ENCODE measurements around the gene LRFN3.

DNA sequence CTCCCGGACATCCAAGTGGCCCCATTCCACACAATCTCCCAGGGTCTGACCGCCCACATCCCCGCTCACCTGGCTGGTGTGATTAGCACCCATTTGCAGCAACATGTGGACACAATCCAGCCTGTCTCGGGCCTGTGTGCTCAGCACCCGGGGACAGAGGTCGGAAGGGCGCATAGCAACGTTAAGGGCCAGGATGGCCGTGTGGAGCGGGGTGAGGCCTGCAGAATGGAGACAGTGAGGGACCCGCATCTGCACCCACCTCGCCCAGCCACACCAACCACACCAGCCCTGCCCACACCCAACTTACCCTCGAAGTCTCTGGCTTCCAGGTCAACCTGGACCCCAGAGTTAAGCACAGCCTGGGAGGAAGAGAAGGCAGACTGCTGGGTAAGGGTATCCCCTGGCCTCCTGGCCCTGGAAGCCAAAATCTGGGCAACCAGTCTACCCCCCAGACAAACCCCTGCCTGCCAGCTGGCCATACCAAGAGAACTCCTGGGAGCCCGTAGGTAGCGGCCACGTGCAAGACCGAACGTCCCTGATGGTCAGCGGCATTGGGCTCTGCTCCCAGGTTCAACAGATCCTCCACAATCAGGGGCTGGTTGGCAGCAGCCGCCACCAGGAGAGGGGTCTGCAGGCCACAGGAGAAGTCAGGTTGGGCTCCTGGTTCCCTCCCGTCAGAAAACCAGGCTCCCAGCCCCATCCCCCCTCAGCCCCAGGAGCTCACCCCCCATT, 40.1 kb upstream of the LRFN3 start:
- TF ChIP-seq NPAS2 (CRISPR knock-in tag; IDR thresholded peaks at IDR 0.05; ENCODE audit: borderline replicate concordance) (no peak), FIP1L1 (IDR thresholded peaks at IDR 0.05; ENCODE audit: borderline replicate concordance, insufficient read depth, low read depth, low read length) (no peak), SMC3 (IDR thresholded peaks at IDR 0.05; ENCODE audit: low read length) (no peak), RBAK (CRISPR knock-in tag; IDR thresholded peaks at IDR 0.05) (no peak), PHF5A (CRISPR knock-in tag; IDR thresholded peaks at IDR 0.05; ENCODE audit: low read depth, unreplicated experiment) (no peak), DNMT3B (CRISPR knock-in tag; conservative IDR thresholded peaks at IDR 0.05) (no peak), ZNF644 (CRISPR knock-in tag; IDR thresholded peaks at IDR 0.05; ENCODE audit: low read depth) (no peak), RXRB (CRISPR knock-in tag; IDR thresholded peaks at IDR 0.05; ENCODE audit: borderline replicate concordance) (no peak), FOXK2 (IDR thresholded peaks at IDR 0.05) (no peak)
- TF ChIP-seq, protein P1, sequence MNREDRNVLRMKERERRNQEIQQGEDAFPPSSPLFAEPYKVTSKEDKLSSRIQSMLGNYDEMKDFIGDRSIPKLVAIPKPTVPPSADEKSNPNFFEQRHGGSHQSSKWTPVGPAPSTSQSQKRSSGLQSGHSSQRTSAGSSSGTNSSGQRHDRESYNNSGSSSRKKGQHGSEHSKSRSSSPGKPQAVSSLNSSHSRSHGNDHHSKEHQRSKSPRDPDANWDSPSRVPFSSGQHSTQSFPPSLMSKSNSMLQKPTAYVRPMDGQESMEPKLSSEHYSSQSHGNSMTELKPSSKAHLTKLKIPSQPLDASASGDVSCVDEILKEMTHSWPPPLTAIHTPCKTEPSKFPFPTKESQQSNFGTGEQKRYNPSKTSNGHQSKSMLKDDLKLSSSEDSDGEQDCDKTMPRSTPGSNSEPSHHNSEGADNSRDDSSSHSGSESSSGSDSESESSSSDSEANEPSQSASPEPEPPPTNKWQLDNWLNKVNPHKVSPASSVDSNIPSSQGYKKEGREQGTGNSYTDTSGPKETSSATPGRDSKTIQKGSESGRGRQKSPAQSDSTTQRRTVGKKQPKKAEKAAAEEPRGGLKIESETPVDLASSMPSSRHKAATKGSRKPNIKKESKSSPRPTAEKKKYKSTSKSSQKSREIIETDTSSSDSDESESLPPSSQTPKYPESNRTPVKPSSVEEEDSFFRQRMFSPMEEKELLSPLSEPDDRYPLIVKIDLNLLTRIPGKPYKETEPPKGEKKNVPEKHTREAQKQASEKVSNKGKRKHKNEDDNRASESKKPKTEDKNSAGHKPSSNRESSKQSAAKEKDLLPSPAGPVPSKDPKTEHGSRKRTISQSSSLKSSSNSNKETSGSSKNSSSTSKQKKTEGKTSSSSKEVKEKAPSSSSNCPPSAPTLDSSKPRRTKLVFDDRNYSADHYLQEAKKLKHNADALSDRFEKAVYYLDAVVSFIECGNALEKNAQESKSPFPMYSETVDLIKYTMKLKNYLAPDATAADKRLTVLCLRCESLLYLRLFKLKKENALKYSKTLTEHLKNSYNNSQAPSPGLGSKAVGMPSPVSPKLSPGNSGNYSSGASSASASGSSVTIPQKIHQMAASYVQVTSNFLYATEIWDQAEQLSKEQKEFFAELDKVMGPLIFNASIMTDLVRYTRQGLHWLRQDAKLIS (CRISPR knock-in tag; IDR thresholded peaks at IDR 0.05) = no peak
- TF ChIP-seq, protein P2, sequence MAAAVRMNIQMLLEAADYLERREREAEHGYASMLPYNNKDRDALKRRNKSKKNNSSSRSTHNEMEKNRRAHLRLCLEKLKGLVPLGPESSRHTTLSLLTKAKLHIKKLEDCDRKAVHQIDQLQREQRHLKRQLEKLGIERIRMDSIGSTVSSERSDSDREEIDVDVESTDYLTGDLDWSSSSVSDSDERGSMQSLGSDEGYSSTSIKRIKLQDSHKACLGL (CRISPR knock-in tag; IDR thresholded peaks at IDR 0.05) = no peak
- TF ChIP-seq, protein P3, sequence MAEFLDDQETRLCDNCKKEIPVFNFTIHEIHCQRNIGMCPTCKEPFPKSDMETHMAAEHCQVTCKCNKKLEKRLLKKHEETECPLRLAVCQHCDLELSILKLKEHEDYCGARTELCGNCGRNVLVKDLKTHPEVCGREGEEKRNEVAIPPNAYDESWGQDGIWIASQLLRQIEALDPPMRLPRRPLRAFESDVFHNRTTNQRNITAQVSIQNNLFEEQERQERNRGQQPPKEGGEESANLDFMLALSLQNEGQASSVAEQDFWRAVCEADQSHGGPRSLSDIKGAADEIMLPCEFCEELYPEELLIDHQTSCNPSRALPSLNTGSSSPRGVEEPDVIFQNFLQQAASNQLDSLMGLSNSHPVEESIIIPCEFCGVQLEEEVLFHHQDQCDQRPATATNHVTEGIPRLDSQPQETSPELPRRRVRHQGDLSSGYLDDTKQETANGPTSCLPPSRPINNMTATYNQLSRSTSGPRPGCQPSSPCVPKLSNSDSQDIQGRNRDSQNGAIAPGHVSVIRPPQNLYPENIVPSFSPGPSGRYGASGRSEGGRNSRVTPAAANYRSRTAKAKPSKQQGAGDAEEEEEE (CRISPR knock-in tag; IDR thresholded peaks at IDR 0.05; ENCODE audit: borderline replicate concordance) = no peak

Data from HepG2 (cell line).